CD4-positive, CD25-positive, alpha-beta regulatory T cell (primary cell): Measurements from ENCODE around the gene FHIT. TPM values are rescaled to one million over a fixed set of nuclear protein-coding genes. Genes with fewer than 3 reads are reported as not detected.

Experiments
- ATAC-seq, 2 donors: fragments of 150-1000 bp; cut with Tn5 transposase; one replicate each; pipeline ENCODE4 v1.10.0; 2021; ENCODE audit warnings: low read depth in 2 of 2, moderate number of reproducible peaks in 2 of 2, moderate library complexity in 1 of 2
- DNase-seq, 3 donors: peaks; one replicate each; pipeline versions ENCODE4 v3.0.0 to v3.0.0-alpha.2; 2012 to 2022; ENCODE audit warnings: mixed read lengths in 1 of 3
- H3K27ac ChIP-seq: one replicate; pipeline ENCODE4 v1.7.0; 2013; ENCODE audit warnings: mild to moderate bottlenecking, low read length; ENCODE audit not compliant: insufficient read depth, poor library complexity, severe bottlenecking
- H3K27me3 ChIP-seq: one replicate; pipeline ENCODE4 v1.7.0; 2013; ENCODE audit warnings: low read length; ENCODE audit not compliant: control insufficient read depth, insufficient read depth
- H3K36me3 ChIP-seq: one replicate; pipeline ENCODE4 v1.7.0; 2013; ENCODE audit warnings: mild to moderate bottlenecking, low read length, moderate library complexity; ENCODE audit not compliant: control insufficient read depth, insufficient read depth
- H3K4me1 ChIP-seq: 2 replicates; pipeline ENCODE4 v1.7.0; 2013; ENCODE audit warnings: mild to moderate bottlenecking, low read length; ENCODE audit not compliant: insufficient read depth, control insufficient read depth, poor library complexity, severe bottlenecking
- H3K4me3 ChIP-seq: one replicate; pipeline ENCODE4 v1.7.0; 2013; ENCODE audit warnings: low read depth, mild to moderate bottlenecking, low read length, moderate library complexity
- H3K9me3 ChIP-seq, 2 experiments: 1 replicate in 1 of 2; 2 replicates in 1 of 2; pipeline ENCODE4 v1.7.0; 2013; ENCODE audit warnings: low read length in 2 of 2, mild to moderate bottlenecking in 1 of 2, moderate library complexity in 1 of 2; ENCODE audit not compliant: control insufficient read depth in 2 of 2
- H3K27ac Mint-ChIP-seq, 3 donors: one replicate each; pipeline ENCODE4 v1.8.0; 2020 to 2022; ENCODE audit warnings: mild to moderate bottlenecking in 3 of 3, mixed read lengths in 3 of 3, moderate library complexity in 2 of 3
- H3K27me3 Mint-ChIP-seq: one replicate; pipeline ENCODE4 v1.8.0; 2022; ENCODE audit warnings: mild to moderate bottlenecking, mixed read lengths
- H3K36me3 Mint-ChIP-seq: one replicate; pipeline ENCODE4 v1.8.0; 2020; ENCODE audit warnings: mixed read lengths
- H3K4me1 Mint-ChIP-seq, 4 donors: one replicate each; pipeline ENCODE4 v1.8.0; 2020 to 2022; ENCODE audit warnings: mixed read lengths in 4 of 4, mild to moderate bottlenecking in 1 of 4
- H3K4me3 Mint-ChIP-seq, 4 donors: one replicate each; pipeline ENCODE4 v1.8.0; 2020 to 2022; ENCODE audit warnings: mild to moderate bottlenecking in 4 of 4, mixed read lengths in 4 of 4, moderate library complexity in 3 of 4
- H3K9me3 Mint-ChIP-seq, 7 donors: one replicate each; pipeline ENCODE4 v1.8.0; 2020 to 2022; ENCODE audit warnings: mixed read lengths in 7 of 7, mild to moderate bottlenecking in 3 of 7, moderate library complexity in 2 of 7
- polyA plus RNA-seq, 4 donors: library from polyadenylated mRNA; unstranded; fragments of 300-500 nt; fragmentation: Illumina TruSeq; gene quantifications; one replicate each; pipeline ENCODE4 v1.2.3, GENCODE V29; 2021
- total RNA-seq: library from RNA; stranded (reverse); gene quantifications from one replicate; pipeline ENCODE4 v1.2.3, GENCODE V29; 2022

The FHIT gene
- total and polyA plus RNA-seq, 5 donors from 2014 or later = 7.8 to 120 (median 14.4) TPM

GRCh38 chr3:60046210-60046609 lies 1205.0 kb downstream of the FHIT start:
- DNase-seq (no peak), ATAC-seq (no peak)
- H3K27ac Mint-ChIP-seq = peak overlapping the region; percentile 42 to 93 (median 57)
- peak overlapping the region; percentile 81 for H3K4me3 ChIP-seq
- H3K4me3 Mint-ChIP-seq = peak overlapping the region in 2 of 4 donors; percentile 29 to 57
- no peak overlapping the region for H3K27ac ChIP-seq
- H3K36me3 Mint-ChIP-seq = peaks cover 4% of the 10 kb centered on the region
- H3K27me3 ChIP-seq = no peaks in the 10 kb centered on the region
- no peaks in the 10 kb centered on the region for H3K27me3 Mint-ChIP-seq
- peaks cover 34% of the 10 kb centered on the region for H3K4me1 ChIP-seq
- H3K4me1 Mint-ChIP-seq = peaks cover 21 to 60% (median 43%) of the 10 kb centered on the region in 4 donors
- peaks cover 0 to 5% of the 10 kb centered on the region in 2 experiments for H3K9me3 ChIP-seq
- H3K36me3 ChIP-seq = no peaks in the 10 kb centered on the region
- H3K9me3 Mint-ChIP-seq = peaks cover 0 to 16% (median 0%) of the 10 kb centered on the region in 7 donors

- H3K4me1 Mint-ChIP-seq = peaks cover 21 to 60% (median 42%) of the 10 kb centered on the region in 4 donors
- peak overlapping the region in 1 of 4 donors; percentile 29 for H3K4me3 Mint-ChIP-seq
- no peaks in the 10 kb centered on the region for H3K27me3 Mint-ChIP-seq
These were observed 1205.6 kb downstream of the FHIT start for GRCh38 chr3:60045686-60046085.

GRCh38 chr3:60036803-60037202 lies 1214.4 kb downstream of the FHIT start:
- peaks cover 4% of the 10 kb centered on the region for H3K36me3 Mint-ChIP-seq
- H3K27ac ChIP-seq = no peak overlapping the region
- DNase-seq = no peak
- peaks cover 0 to 4% (median 2%) of the 10 kb centered on the region in 7 donors for H3K9me3 Mint-ChIP-seq
- no peak overlapping the region for H3K4me3 ChIP-seq
- H3K27me3 ChIP-seq = no peaks in the 10 kb centered on the region
- H3K27ac Mint-ChIP-seq = peak overlapping the region in 1 of 3 donors; percentile 3
- no peaks in the 10 kb centered on the region for H3K9me3 ChIP-seq
- H3K36me3 ChIP-seq = no peaks in the 10 kb centered on the region
- ATAC-seq = no peak
- H3K4me1 Mint-ChIP-seq = peaks cover 0 to 29% (median 14%) of the 10 kb centered on the region in 4 donors
- H3K4me3 Mint-ChIP-seq = no peak overlapping the region
- H3K27me3 Mint-ChIP-seq = no peaks in the 10 kb centered on the region
- H3K4me1 ChIP-seq = no peaks in the 10 kb centered on the region

More at GRCh38 chr3:60045686-60046085, 1205.6 kb downstream of the FHIT start:
- H3K9me3 ChIP-seq = peaks cover 0 to 5% of the 10 kb centered on the region in 2 experiments
- no peak for DNase-seq
- peaks cover 34% of the 10 kb centered on the region for H3K4me1 ChIP-seq
- Mint-ChIP-seq H3K36me3 (peaks cover 4% of the 10 kb centered on the region), H3K27ac (peak overlapping the region; percentile 42 to 93 (median 57)), H3K9me3 (peaks cover 0 to 16% (median 0%) of the 10 kb centered on the region in 7 donors)
- no peak for ATAC-seq
- peak overlapping the region; percentile 13 for H3K4me3 ChIP-seq
- H3K27ac ChIP-seq = peak overlapping the region; percentile 20
- H3K36me3 ChIP-seq = no peaks in the 10 kb centered on the region
- no peaks in the 10 kb centered on the region for H3K27me3 ChIP-seq

GRCh38 chr3:60033901-60034453 lies 1217.3 kb downstream of the FHIT start:
- H3K4me1 Mint-ChIP-seq = peaks cover 0 to 25% (median 10%) of the 10 kb centered on the region in 4 donors
- Histone ChIP-seq H3K4me3 (no peak overlapping the region), H3K36me3 (no peaks in the 10 kb centered on the region), H3K27me3 (no peaks in the 10 kb centered on the region), H3K4me1 (peaks cover 3% of the 10 kb centered on the region), H3K9me3 (no peaks in the 10 kb centered on the region), H3K27ac (no peak overlapping the region)
- peaks cover 0 to 4% (median 3%) of the 10 kb centered on the region in 7 donors for H3K9me3 Mint-ChIP-seq
- ATAC-seq = no peak
- H3K27me3 Mint-ChIP-seq = no peaks in the 10 kb centered on the region
- H3K27ac Mint-ChIP-seq = peak overlapping the region in 1 of 3 donors; percentile 16
- H3K4me3 Mint-ChIP-seq = no peak overlapping the region
- no peak for DNase-seq
- H3K36me3 Mint-ChIP-seq = peaks cover 3% of the 10 kb centered on the region

GRCh38 chr3:60030982-60031381 lies 1220.3 kb downstream of the FHIT start:
- Mint-ChIP-seq H3K4me3 (no peak overlapping the region), H3K4me1 (peaks cover 0 to 39% (median 17%) of the 10 kb centered on the region in 4 donors), H3K9me3 (peaks cover 0 to 2% (median 0%) of the 10 kb centered on the region in 7 donors), H3K36me3 (peaks cover 3% of the 10 kb centered on the region), H3K27ac (peak overlapping the region in 1 of 3 donors; percentile 55), H3K27me3 (no peaks in the 10 kb centered on the region)
- Histone ChIP-seq H3K27me3 (no peaks in the 10 kb centered on the region), H3K4me1 (peaks cover 7% of the 10 kb centered on the region), H3K9me3 (no peaks in the 10 kb centered on the region), H3K27ac (no peak overlapping the region), H3K36me3 (no peaks in the 10 kb centered on the region), H3K4me3 (no peak overlapping the region)
- DNase-seq = no peak
- ATAC-seq = no peak

- H3K9me3 ChIP-seq = no peaks in the 10 kb centered on the region
- H3K27me3 Mint-ChIP-seq = no peaks in the 10 kb centered on the region
- H3K36me3 ChIP-seq = no peaks in the 10 kb centered on the region
- DNase-seq (no peak), ATAC-seq (no peak)
- peaks cover 11 to 61% (median 34%) of the 10 kb centered on the region in 4 donors for H3K4me1 Mint-ChIP-seq
- H3K4me1 ChIP-seq = peaks cover 12% of the 10 kb centered on the region
- peaks cover 0 to 2% (median 0%) of the 10 kb centered on the region in 7 donors for H3K9me3 Mint-ChIP-seq
- H3K27ac Mint-ChIP-seq = peak overlapping the region in 1 of 3 donors; percentile 76
- no peak overlapping the region for H3K27ac ChIP-seq
- H3K4me3 ChIP-seq = no peak overlapping the region
- H3K36me3 Mint-ChIP-seq = peaks cover 6% of the 10 kb centered on the region
- no peak overlapping the region for H3K4me3 Mint-ChIP-seq
- H3K27me3 ChIP-seq = no peaks in the 10 kb centered on the region
These were observed 1223.0 kb downstream of the FHIT start for GRCh38 chr3:60028233-60028632.

- Histone ChIP-seq H3K4me3 (peak overlapping the region; percentile 54), H3K27me3 (no peaks in the 10 kb centered on the region), H3K9me3 (no peaks in the 10 kb centered on the region), H3K4me1 (peaks cover 12% of the 10 kb centered on the region), H3K27ac (no peak overlapping the region), H3K36me3 (no peaks in the 10 kb centered on the region)
- H3K9me3 Mint-ChIP-seq = peaks cover 0 to 2% (median 0%) of the 10 kb centered on the region in 7 donors
- DNase-seq (no peak), ATAC-seq (no peak)
- peak overlapping the region in 2 of 3 donors; percentile 16 to 32 for H3K27ac Mint-ChIP-seq
- peak overlapping the region in 2 of 4 donors; percentile 12 to 37 for H3K4me3 Mint-ChIP-seq
- H3K27me3 Mint-ChIP-seq = no peaks in the 10 kb centered on the region
- H3K36me3 Mint-ChIP-seq = peaks cover 6% of the 10 kb centered on the region
- peaks cover 12 to 66% (median 39%) of the 10 kb centered on the region in 4 donors for H3K4me1 Mint-ChIP-seq
These were observed 1223.9 kb downstream of the FHIT start for GRCh38 chr3:60027335-60027734.
